IPS-15b (cell line): ENCODE results near the gene CORIN.

Experiments
- H3K27me3 ChIP-seq: one replicate; pipeline ENCODE4 v1.6.1; 2013; ENCODE audit warnings: low read length; ENCODE audit not compliant: control insufficient read depth, insufficient read depth
- H3K36me3 ChIP-seq: one replicate; pipeline ENCODE4 v1.6.1; 2013; ENCODE audit warnings: low read length; ENCODE audit not compliant: control insufficient read depth, insufficient read depth
- H3K4me1 ChIP-seq: one replicate; pipeline ENCODE4 v1.6.1; 2013; ENCODE audit warnings: mild to moderate bottlenecking, low read length; ENCODE audit not compliant: control insufficient read depth, insufficient read depth
- H3K4me3 ChIP-seq: one replicate; pipeline ENCODE4 v1.5.1; 2013; ENCODE audit warnings: low read depth, low read length
- H3K9ac ChIP-seq: one replicate; pipeline ENCODE4 v1.6.1; 2013; ENCODE audit warnings: low read depth, mild to moderate bottlenecking, low read length
- H3K9me3 ChIP-seq: one replicate; pipeline ENCODE4 v1.6.1; 2013; ENCODE audit warnings: mild to moderate bottlenecking, low read length; ENCODE audit not compliant: control insufficient read depth, insufficient read depth

The CORIN gene

DNA sequence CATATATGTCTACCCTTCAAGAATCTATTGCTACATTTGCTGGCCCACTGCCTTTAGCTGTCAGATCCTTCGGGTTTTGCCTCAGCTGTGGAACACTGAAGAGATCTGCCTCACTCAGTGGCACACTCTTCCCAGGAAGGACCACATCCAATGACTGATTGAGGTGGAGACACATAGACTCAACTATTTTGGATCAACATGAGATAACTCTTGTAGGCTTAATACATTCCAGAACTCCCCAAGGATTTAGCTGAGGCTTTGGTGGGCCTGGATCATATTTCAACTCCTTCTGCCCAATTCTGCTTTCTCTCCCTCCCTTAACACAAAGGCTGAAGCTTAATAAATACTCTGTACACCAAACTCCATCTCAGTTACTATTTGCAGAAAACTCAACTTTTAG lies 100.5 kb downstream of the CORIN start:
- no peaks in the 10 kb centered on the region for H3K4me1 ChIP-seq
- H3K9me3 ChIP-seq, result no peaks in the 10 kb centered on the region

DNA sequence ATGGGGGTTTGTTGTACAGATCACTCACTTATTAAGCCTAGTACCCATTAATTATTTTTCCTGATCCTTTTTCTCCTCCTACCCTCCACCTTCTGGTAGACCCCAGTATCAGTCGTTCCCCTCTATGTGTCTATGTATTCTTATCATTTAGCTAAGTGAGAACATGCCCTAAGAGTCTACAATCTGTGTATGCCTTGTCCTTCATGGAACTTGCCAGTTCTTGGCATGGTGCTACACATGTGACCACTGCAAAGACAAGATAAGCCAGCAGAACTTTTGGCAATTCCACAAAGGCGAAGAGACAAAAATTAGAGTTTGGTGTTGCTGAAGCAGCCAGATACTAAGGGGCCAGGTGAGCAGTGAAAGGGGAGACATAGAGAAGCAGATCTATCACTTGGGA lies 101.3 kb downstream of the CORIN start:
- H3K9ac ChIP-seq, result no peak overlapping the region
- no peak overlapping the region for H3K4me3 ChIP-seq
- H3K27me3 ChIP-seq, result no peaks in the 10 kb centered on the region
- no peaks in the 10 kb centered on the region for H3K36me3 ChIP-seq
- no peaks in the 10 kb centered on the region for H3K9me3 ChIP-seq
- no peaks in the 10 kb centered on the region for H3K4me1 ChIP-seq

More for the DNA sequence above, 100.5 kb downstream of the CORIN start:
- H3K4me3 ChIP-seq, result no peak overlapping the region
- H3K27me3 ChIP-seq, result no peaks in the 10 kb centered on the region
- no peaks in the 10 kb centered on the region for H3K36me3 ChIP-seq
- H3K9ac ChIP-seq, result no peak overlapping the region

DNA sequence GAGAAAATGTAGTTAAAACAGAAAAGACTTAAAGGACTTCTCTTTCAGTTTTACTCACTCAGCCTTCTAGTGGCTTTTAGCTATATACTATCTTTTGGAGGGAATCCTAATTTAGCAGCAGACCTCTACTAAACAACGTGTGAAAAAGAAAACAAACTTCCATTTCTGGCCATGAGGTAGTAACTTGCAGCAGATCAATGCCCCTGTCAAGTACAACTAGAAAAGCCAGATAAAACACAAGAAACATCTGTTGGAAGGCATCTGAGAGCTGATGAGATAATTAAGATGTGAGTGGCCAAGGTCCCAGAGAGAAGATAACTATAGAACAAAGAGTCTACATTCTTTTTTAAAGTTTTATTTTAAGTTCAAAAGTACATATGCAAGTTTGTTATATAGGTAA lies 101.7 kb downstream of the CORIN start:
- Histone ChIP-seq H3K4me3 (no peak overlapping the region), H3K36me3 (no peaks in the 10 kb centered on the region), H3K27me3 (no peaks in the 10 kb centered on the region), H3K9ac (no peak overlapping the region), H3K4me1 (no peaks in the 10 kb centered on the region), H3K9me3 (no peaks in the 10 kb centered on the region)

DNA sequence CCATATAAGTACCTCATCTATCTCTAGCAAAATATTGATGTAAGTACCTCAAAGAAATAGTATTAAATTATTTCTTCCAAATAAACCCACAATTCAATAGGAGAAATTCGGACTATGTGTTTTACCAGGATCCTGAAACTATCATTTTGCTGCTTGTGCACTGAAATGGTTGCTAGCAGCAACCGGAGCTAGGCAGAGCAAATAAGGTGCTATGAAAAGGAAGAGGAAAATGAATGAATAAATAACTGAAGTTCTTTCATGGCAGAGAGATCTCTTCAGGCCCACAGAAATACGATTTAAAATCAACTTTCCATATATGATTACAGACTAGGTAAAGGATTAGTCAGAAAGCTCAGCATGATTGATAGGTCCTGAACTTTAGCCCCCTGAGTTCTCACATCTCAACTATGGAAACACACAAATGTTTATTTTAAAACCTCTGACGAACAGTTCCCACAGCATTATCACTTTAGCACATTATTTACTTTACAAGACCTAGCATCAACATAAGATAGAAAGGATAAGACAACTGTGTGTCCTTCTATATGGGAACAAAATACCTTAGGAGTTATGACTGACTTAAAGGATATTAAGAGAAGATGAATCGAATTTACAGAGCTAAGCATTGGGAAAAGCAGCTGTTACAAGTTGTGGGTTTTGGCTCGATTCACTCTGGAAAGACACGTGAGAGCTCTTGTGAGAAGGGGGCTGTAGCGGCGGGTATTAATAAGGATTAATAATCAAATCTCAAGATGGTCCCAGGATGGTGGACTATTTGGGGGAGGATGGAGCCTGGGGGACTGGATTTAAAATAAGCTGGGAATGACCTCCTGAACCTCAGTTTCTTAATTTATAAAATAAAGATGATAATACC lies 104.3 kb downstream of the CORIN start:
- no peaks in the 10 kb centered on the region for H3K4me1 ChIP-seq
- no peaks in the 10 kb centered on the region for H3K9me3 ChIP-seq
- H3K4me3 ChIP-seq, result no peak overlapping the region
- no peaks in the 10 kb centered on the region for H3K36me3 ChIP-seq
- no peaks in the 10 kb centered on the region for H3K27me3 ChIP-seq
- H3K9ac ChIP-seq, result no peak overlapping the region

DNA sequence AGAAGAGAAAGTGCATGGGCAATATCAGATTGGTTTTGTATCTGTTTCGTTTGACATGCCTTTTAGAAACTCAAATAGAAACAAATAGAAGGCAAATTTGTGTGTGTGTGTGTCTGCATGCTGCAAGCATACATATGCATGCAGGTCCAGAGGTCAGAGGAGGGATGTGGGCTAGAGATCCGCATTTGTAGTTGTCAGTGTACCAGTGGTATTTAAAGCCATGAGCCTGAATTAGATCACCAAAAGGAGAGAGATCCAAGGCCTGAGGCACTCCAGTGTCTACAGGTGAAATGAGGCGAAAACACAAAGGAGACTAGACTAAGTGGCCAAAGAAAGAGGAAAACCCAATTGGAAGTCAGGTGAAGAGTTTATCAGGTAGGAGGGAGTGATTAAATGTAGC lies 106.7 kb downstream of the CORIN start:
- Histone ChIP-seq H3K36me3 (no peaks in the 10 kb centered on the region), H3K4me3 (no peak overlapping the region), H3K4me1 (no peaks in the 10 kb centered on the region), H3K9ac (no peak overlapping the region), H3K9me3 (no peaks in the 10 kb centered on the region), H3K27me3 (no peaks in the 10 kb centered on the region)

DNA sequence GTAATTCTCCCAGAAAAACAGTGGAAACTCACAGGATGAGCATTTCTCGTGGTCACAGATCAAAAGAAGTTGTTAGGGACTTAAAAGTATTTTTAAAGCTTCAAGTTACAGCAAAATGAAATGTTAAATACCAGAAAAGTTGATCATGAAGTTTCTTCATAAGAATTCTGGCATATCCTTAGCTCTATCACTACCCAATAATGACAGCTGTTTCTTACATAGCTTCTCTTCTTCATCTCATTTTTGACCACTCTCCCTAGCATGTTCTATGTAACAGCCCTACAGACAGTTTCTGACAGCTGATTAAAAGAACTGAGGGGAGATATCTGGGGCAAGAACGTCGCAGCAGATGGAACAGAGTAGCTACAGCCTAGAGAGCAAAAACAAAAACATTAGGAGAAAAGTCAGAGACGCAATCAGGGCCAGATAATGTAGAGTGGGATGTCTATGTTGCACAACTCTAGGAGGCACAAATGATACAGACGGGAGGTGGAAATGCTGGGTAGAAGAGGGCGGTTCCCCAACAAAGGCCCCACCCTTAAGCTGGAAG lies 108.7 kb downstream of the CORIN start:
- Histone ChIP-seq H3K36me3 (no peaks in the 10 kb centered on the region), H3K9ac (no peak overlapping the region), H3K9me3 (no peaks in the 10 kb centered on the region), H3K4me1 (no peaks in the 10 kb centered on the region), H3K4me3 (no peak overlapping the region), H3K27me3 (no peaks in the 10 kb centered on the region)

DNA sequence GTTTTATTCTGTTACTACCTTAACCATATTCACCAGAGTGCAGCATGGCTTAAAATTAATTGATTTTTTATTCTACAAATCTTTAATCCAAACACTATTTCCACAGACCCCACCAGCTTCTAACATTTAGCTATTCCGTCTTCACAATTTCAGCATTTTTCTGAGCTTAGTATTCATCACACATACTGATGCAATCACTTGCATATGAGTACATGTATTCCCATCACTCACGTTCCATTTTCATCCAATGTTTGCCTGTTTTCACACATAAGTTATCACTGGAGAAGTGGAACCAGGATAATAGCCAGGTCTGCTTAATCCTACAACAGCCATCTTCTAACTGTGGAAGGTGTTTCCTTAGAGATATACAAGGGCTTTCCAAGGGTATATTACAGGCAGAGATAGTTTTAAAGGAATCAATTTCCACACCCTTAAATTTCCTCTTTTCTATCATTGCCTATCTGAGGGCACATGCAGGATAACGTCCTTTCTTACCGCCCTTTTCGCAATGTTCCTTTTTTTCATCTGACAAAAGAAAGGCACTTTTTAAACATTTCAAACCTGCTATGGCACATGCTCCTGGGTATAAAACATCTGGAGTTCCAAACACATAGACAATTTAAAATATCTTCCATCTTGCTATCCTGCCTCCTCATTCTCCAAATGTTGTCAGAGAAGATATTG lies 115.8 kb downstream of the CORIN start:
- Histone ChIP-seq H3K36me3 (no peaks in the 10 kb centered on the region), H3K9me3 (no peaks in the 10 kb centered on the region), H3K27me3 (no peaks in the 10 kb centered on the region), H3K4me3 (no peak overlapping the region), H3K9ac (no peak overlapping the region), H3K4me1 (peaks cover 10% of the 10 kb centered on the region)

DNA sequence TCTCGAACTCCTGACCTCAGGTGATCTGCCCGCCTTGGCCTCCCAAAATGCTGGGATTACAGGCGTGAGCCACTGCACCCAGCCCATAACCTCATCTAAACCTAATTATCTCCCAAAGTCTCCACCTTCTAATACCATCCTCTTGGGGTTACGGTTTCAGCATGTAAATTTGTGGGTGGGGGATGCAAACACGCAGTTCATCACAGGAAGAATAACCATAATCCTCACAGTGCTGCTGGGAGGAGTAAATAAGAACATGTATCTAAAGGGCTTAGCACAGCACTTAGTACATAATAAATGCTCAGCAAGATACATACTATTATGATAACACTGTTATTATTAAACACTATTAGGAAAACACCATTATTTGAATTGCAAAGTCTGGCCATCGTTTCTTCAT lies 116.4 kb downstream of the CORIN start:
- no peak overlapping the region for H3K4me3 ChIP-seq
- H3K9me3 ChIP-seq, result no peaks in the 10 kb centered on the region
- H3K9ac ChIP-seq, result no peak overlapping the region
- peaks cover 12% of the 10 kb centered on the region for H3K4me1 ChIP-seq
- no peaks in the 10 kb centered on the region for H3K27me3 ChIP-seq
- H3K36me3 ChIP-seq, result no peaks in the 10 kb centered on the region

DNA sequence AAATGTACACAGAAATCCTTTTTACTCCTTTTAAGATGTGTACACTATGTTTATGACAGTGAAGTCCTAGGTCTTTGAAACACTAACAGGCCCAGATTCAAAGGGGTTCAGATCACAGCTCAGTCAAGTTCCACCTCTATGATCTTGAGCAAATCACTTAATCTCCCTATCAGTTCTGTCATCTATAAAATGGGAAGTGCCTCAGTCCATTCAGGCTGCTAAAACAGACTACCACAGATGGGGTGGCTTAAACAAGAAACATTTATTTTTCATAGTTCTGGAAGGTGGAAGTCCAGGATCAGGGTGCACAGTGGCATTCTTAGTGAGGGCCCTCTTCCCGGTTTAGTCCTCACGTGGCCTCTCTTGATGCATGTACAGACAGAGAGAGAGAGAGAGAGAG lies 117.1 kb downstream of the CORIN start:
- Histone ChIP-seq H3K36me3 (no peaks in the 10 kb centered on the region), H3K4me3 (no peak overlapping the region), H3K27me3 (no peaks in the 10 kb centered on the region), H3K9ac (no peak overlapping the region), H3K9me3 (no peaks in the 10 kb centered on the region), H3K4me1 (peaks cover 17% of the 10 kb centered on the region)

DNA sequence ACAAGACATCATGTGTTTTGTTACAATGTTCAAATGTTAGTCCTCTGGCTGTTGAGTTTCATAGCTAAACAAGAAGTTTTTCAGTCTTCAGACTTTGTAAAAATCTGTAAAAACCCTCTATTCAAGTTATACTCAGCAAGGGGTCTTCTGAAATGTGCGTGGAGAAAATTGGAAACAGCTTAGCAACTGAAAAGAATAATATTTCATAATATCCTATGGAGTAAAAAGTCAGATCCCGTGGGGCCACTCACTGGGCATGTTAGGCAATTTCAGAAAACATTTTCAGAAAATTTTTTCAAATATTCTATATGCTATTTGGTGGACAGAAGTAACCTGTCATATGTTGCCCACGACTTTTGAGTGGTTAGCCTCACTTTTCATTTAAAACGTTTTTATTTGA lies 118.3 kb downstream of the CORIN start:
- peaks cover 19% of the 10 kb centered on the region for H3K4me1 ChIP-seq
- no peak overlapping the region for H3K9ac ChIP-seq
- no peak overlapping the region for H3K4me3 ChIP-seq
- no peaks in the 10 kb centered on the region for H3K27me3 ChIP-seq
- no peaks in the 10 kb centered on the region for H3K36me3 ChIP-seq
- no peaks in the 10 kb centered on the region for H3K9me3 ChIP-seq

DNA sequence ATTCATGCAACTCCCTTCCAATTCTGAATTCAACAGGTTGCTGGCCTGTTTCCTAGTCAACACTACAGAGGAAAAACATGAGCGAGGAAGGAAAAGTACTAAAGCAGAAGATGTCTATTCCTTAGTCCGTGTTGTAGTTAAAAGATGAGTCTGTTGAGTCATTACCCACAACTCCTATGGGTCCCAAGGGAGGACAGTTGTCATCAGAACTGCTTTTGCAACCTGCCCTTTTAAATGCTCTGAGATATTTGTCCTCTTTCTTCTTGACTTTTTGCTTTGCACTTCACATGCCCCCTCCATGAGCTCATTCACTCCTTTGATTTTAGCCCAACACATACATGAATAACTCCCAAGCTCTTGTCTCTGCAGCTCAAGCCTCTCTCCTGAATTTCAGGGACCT lies 119.2 kb downstream of the CORIN start:
- Histone ChIP-seq H3K9ac (no peak overlapping the region), H3K4me3 (no peak overlapping the region), H3K9me3 (no peaks in the 10 kb centered on the region), H3K36me3 (no peaks in the 10 kb centered on the region), H3K27me3 (no peaks in the 10 kb centered on the region), H3K4me1 (peaks cover 19% of the 10 kb centered on the region)

DNA sequence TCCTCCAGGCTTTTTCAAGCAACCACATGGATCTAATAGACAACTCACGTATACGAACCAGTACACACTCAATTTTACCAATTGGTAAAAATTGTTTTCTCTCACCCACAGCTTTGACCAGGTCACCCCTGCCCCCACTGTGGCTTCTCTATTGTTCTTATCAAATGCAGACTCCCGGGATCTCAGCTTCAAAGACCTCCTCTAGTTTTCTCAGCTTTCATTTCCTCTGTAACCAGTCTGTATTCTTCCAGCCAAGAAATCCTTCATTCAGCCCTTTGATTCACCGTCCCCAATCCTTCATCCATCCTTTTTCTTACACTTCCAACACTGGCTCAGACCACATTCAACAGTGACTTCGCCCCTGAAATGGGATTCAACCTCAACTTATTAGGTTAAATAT lies 120.7 kb downstream of the CORIN start:
- Histone ChIP-seq H3K27me3 (no peaks in the 10 kb centered on the region), H3K9me3 (no peaks in the 10 kb centered on the region), H3K36me3 (no peaks in the 10 kb centered on the region), H3K4me3 (no peak overlapping the region), H3K9ac (no peak overlapping the region), H3K4me1 (peaks cover 19% of the 10 kb centered on the region)
